ENCODE results near the gene FURIN.

- TF ChIP-seq CREB5 (CRISPR knock-in tag; IDR thresholded peaks at IDR 0.05; ENCODE audit: low read depth) (no peak), POU6F1 (CRISPR knock-in tag; IDR thresholded peaks at IDR 0.05; ENCODE audit: borderline replicate concordance, low read depth) (no peak), ISL1 (CRISPR knock-in tag; IDR thresholded peaks at IDR 0.05) (no peak), SNAI2 (CRISPR knock-in tag; IDR thresholded peaks at IDR 0.05) (no peak), TOX (CRISPR knock-in tag; IDR thresholded peaks at IDR 0.05; ENCODE audit: borderline replicate concordance) (no peak), ARNTL (CRISPR knock-in tag; IDR thresholded peaks at IDR 0.05; ENCODE audit: borderline replicate concordance, low read depth) (no peak), OSR1 (CRISPR knock-in tag; IDR thresholded peaks at IDR 0.05) (no peak), ZFP30 (CRISPR knock-in tag; IDR thresholded peaks at IDR 0.05) (no peak), RARB (CRISPR knock-in tag; IDR thresholded peaks at IDR 0.05) (no peak)
Measured at GRCh38 chr15:90906181-90906849, 37.9 kb downstream of the FURIN start.

Measured in SK-N-SH treated with all-trans-retinoic acid at 6 μM for 48 hours (cell line).